Activated naive CD4-positive, alpha-beta T cell treated with anti-CD3 and anti-CD28 coated beads, Interleukin-2, amount 50 U/mL, for 24 hours (primary cell): ENCODE results near the gene NDRG4.

Experiments used
- H3K27ac Mint-ChIP-seq: one replicate; pipeline ENCODE4 v1.8.0; 2021; ENCODE audit warnings: mild to moderate bottlenecking, mixed read lengths
- H3K27me3 Mint-ChIP-seq: one replicate; pipeline ENCODE4 v1.8.0; 2021; ENCODE audit warnings: mixed read lengths
- H3K36me3 Mint-ChIP-seq: one replicate; pipeline ENCODE4 v1.8.0; 2021; ENCODE audit warnings: mixed read lengths
- H3K4me1 Mint-ChIP-seq: one replicate; pipeline ENCODE4 v1.8.0; 2021; ENCODE audit warnings: mixed read lengths
- H3K4me3 Mint-ChIP-seq: one replicate; pipeline ENCODE4 v1.8.0; 2021; ENCODE audit warnings: mild to moderate bottlenecking, mixed read lengths
- H3K9me3 Mint-ChIP-seq: one replicate; pipeline ENCODE4 v1.8.0; 2021; ENCODE audit warnings: mixed read lengths

Gene NDRG4

GRCh38 chr16:58509256-58510096 lies 9.5 kb downstream of the NDRG4 start:
- Mint-ChIP-seq H3K27ac (no peak overlapping the region), H3K4me3 (no peak overlapping the region), H3K27me3 (no peaks in the 10 kb centered on the region), H3K36me3 (peaks cover 3% of the 10 kb centered on the region), H3K9me3 (no peaks in the 10 kb centered on the region), H3K4me1 (peaks cover 16% of the 10 kb centered on the region)

GRCh38 chr16:58510097-58510775 lies 10.3 kb downstream of the NDRG4 start:
- H3K27ac Mint-ChIP-seq, result no peak overlapping the region
- H3K27me3 Mint-ChIP-seq, result no peaks in the 10 kb centered on the region
- no peak overlapping the region for H3K4me3 Mint-ChIP-seq
- H3K36me3 Mint-ChIP-seq, result peaks cover 3% of the 10 kb centered on the region
- H3K4me1 Mint-ChIP-seq, result peaks cover 21% of the 10 kb centered on the region
- H3K9me3 Mint-ChIP-seq, result no peaks in the 10 kb centered on the region

- Mint-ChIP-seq H3K4me3 (no peak overlapping the region), H3K27ac (no peak overlapping the region), H3K36me3 (peaks cover 3% of the 10 kb centered on the region), H3K27me3 (no peaks in the 10 kb centered on the region), H3K9me3 (no peaks in the 10 kb centered on the region), H3K4me1 (peaks cover 21% of the 10 kb centered on the region)
These were observed 11.1 kb downstream of the NDRG4 start for GRCh38 chr16:58510776-58511628.

- no peaks in the 10 kb centered on the region for H3K27me3 Mint-ChIP-seq
- H3K27ac Mint-ChIP-seq, result no peak overlapping the region
- peaks cover 30% of the 10 kb centered on the region for H3K4me1 Mint-ChIP-seq
- H3K4me3 Mint-ChIP-seq, result peak overlapping the region; percentile 15
- peaks cover 3% of the 10 kb centered on the region for H3K36me3 Mint-ChIP-seq
- H3K9me3 Mint-ChIP-seq, result no peaks in the 10 kb centered on the region
These were observed 12.2 kb downstream of the NDRG4 start for GRCh38 chr16:58511933-58512815.

GRCh38 chr16:58513874-58514273 lies 13.9 kb downstream of the NDRG4 start:
- Mint-ChIP-seq H3K36me3 (peaks cover 7% of the 10 kb centered on the region), H3K4me1 (peaks cover 39% of the 10 kb centered on the region), H3K4me3 (peak overlapping the region; percentile 42), H3K27ac (peak overlapping the region; percentile 74), H3K9me3 (no peaks in the 10 kb centered on the region), H3K27me3 (no peaks in the 10 kb centered on the region)

GRCh38 chr16:58515125-58515870 lies 15.4 kb downstream of the NDRG4 start, which contains the start of gene SETD6:
SETD6 (plus strand) TSS chr16:58515517; CDS start chr16:58515538, 21 bp downstream.
- Mint-ChIP-seq H3K4me1 (peaks cover 40% of the 10 kb centered on the region), H3K36me3 (peaks cover 7% of the 10 kb centered on the region), H3K4me3 (peak within 1 kb of the TSS; percentile 93), H3K9me3 (no peaks in the 10 kb centered on the region), H3K27ac (peak within 1 kb of the TSS; percentile 92), H3K27me3 (no peaks in the 10 kb centered on the region)

- H3K4me3 Mint-ChIP-seq, result peak overlapping the region; percentile 93
- peaks cover 10% of the 10 kb centered on the region for H3K36me3 Mint-ChIP-seq
- H3K27me3 Mint-ChIP-seq, result no peaks in the 10 kb centered on the region
- H3K9me3 Mint-ChIP-seq, result no peaks in the 10 kb centered on the region
- peak overlapping the region; percentile 92 for H3K27ac Mint-ChIP-seq
- peaks cover 40% of the 10 kb centered on the region for H3K4me1 Mint-ChIP-seq
These were observed 16.2 kb downstream of the NDRG4 start for GRCh38 chr16:58515871-58516767.

- peaks cover 10% of the 10 kb centered on the region for H3K36me3 Mint-ChIP-seq
- H3K4me1 Mint-ChIP-seq, result peaks cover 39% of the 10 kb centered on the region
- H3K27me3 Mint-ChIP-seq, result no peaks in the 10 kb centered on the region
- peak overlapping the region; percentile 2 for H3K27ac Mint-ChIP-seq
- H3K4me3 Mint-ChIP-seq, result peak overlapping the region; percentile 93
- no peaks in the 10 kb centered on the region for H3K9me3 Mint-ChIP-seq
These were observed 16.8 kb downstream of the NDRG4 start for GRCh38 chr16:58516768-58517107.

GRCh38 chr16:58518083-58518979 lies 18.4 kb downstream of the NDRG4 start:
- Mint-ChIP-seq H3K27me3 (no peaks in the 10 kb centered on the region), H3K9me3 (no peaks in the 10 kb centered on the region), H3K4me3 (peak overlapping the region; percentile 9), H3K27ac (peak overlapping the region; percentile 68), H3K4me1 (peaks cover 30% of the 10 kb centered on the region), H3K36me3 (peaks cover 12% of the 10 kb centered on the region)

- Mint-ChIP-seq H3K4me3 (no peak overlapping the region), H3K4me1 (peaks cover 26% of the 10 kb centered on the region), H3K36me3 (peaks cover 11% of the 10 kb centered on the region), H3K9me3 (no peaks in the 10 kb centered on the region), H3K27ac (no peak overlapping the region), H3K27me3 (no peaks in the 10 kb centered on the region)
These were observed 19.0 kb downstream of the NDRG4 start for GRCh38 chr16:58518980-58519368.

GRCh38 chr16:58519707-58520106 lies 19.8 kb downstream of the NDRG4 start:
- H3K36me3 Mint-ChIP-seq, result peaks cover 11% of the 10 kb centered on the region
- H3K4me3 Mint-ChIP-seq, result no peak overlapping the region
- no peaks in the 10 kb centered on the region for H3K27me3 Mint-ChIP-seq
- peaks cover 23% of the 10 kb centered on the region for H3K4me1 Mint-ChIP-seq
- H3K9me3 Mint-ChIP-seq, result no peaks in the 10 kb centered on the region
- no peak overlapping the region for H3K27ac Mint-ChIP-seq

- Mint-ChIP-seq H3K27me3 (no peaks in the 10 kb centered on the region), H3K27ac (no peak overlapping the region), H3K36me3 (peaks cover 29% of the 10 kb centered on the region), H3K4me1 (peaks cover 4% of the 10 kb centered on the region), H3K9me3 (no peaks in the 10 kb centered on the region), H3K4me3 (no peak overlapping the region)
These were observed 30.2 kb downstream of the NDRG4 start for GRCh38 chr16:58530179-58530578.

GRCh38 chr16:58532414-58532813 lies 32.5 kb downstream of the NDRG4 start:
- Mint-ChIP-seq H3K9me3 (no peaks in the 10 kb centered on the region), H3K36me3 (peaks cover 24% of the 10 kb centered on the region), H3K27me3 (no peaks in the 10 kb centered on the region), H3K27ac (no peak overlapping the region), H3K4me1 (peaks cover 4% of the 10 kb centered on the region), H3K4me3 (no peak overlapping the region)
